Common myeloid progenitor, CD34-positive (primary cell): ENCODE measurements around the gene SPOCK3.

Source experiments
- CTCF ChIA-PET: fragments of 350-600 bp; sonication (Branson Sonifier 250); formaldehyde crosslinking; loops from one replicate; lab custom pipeline; 2021; ENCODE audit warnings: antibody characterized with exemption; lab: Charles Lee
- POLR2A ChIA-PET: fragments of 350-600 bp; sonication (Branson Sonifier 250); formaldehyde crosslinking; loops from one replicate; lab custom pipeline; 2021; ENCODE audit warnings: antibody characterized with exemption; lab: Charles Lee
- DNase-seq, 3 donors: peaks; one replicate each; pipeline versions ENCODE4 v3.0.0 to v3.0.0-alpha.2; 2013
- H3K27ac ChIP-seq, 2 experiments: 1 replicate in 1 of 2; 2 replicates in 1 of 2; pipeline ENCODE4 v1.7.0; 2013; ENCODE audit warnings: inconsistent platforms in 2 of 2, low read length in 2 of 2, mild to moderate bottlenecking in 2 of 2, low read depth in 1 of 2, moderate library complexity in 1 of 2; ENCODE audit not compliant: severe bottlenecking in 2 of 2, insufficient read depth in 1 of 2, poor library complexity in 1 of 2
- H3K27me3 ChIP-seq, 5 experiments: replicated peaks in 2 of 5; 1 replicate in 3 of 5; 2 replicates in 2 of 5; pipeline versions ENCODE4 v1.6.1 to v1.7.0; 2013; ENCODE audit warnings: low read length in 4 of 5, mild to moderate bottlenecking in 2 of 5, moderate library complexity in 2 of 5, inconsistent platforms in 1 of 5; ENCODE audit not compliant: insufficient read depth in 5 of 5, control insufficient read depth in 4 of 5
- H3K36me3 ChIP-seq, 4 experiments: 1 replicate in 2 of 4; 2 replicates in 2 of 4; pipeline versions ENCODE4 v1.6.1 to v1.7.0; 2013; ENCODE audit warnings: low read length in 3 of 4, control low read depth in 1 of 4, mild to moderate bottlenecking in 1 of 4; ENCODE audit not compliant: control insufficient read depth in 4 of 4, insufficient read depth in 4 of 4
- H3K4me1 ChIP-seq, 4 experiments: 1 replicate in 3 of 4; 2 replicates in 1 of 4; pipeline versions ENCODE4 v1.6.1 to v1.7.1; 2013; ENCODE audit warnings: low read length in 3 of 4, mild to moderate bottlenecking in 3 of 4, control low read depth in 1 of 4, inconsistent platforms in 1 of 4, moderate library complexity in 1 of 4; ENCODE audit not compliant: control insufficient read depth in 4 of 4, insufficient read depth in 4 of 4; ENCODE audit errors: control extremely low read depth in 1 of 4
- H3K4me3 ChIP-seq, 7 experiments: 1 replicate in 4 of 7; 2 replicates in 3 of 7; pipeline versions ENCODE4 v1.5.1 to v1.7.0; 2013; ENCODE audit warnings: mild to moderate bottlenecking in 7 of 7, low read length in 6 of 7, moderate library complexity in 6 of 7, inconsistent platforms in 2 of 7, low read depth in 2 of 7, control low read depth in 1 of 7; ENCODE audit not compliant: insufficient read depth in 4 of 7, control insufficient read depth in 1 of 7; ENCODE audit errors: extremely low read depth in 1 of 7
- H3K9me3 ChIP-seq, 5 experiments: 1 replicate in 4 of 5; 2 replicates in 1 of 5; pipeline versions ENCODE4 v1.6.1 to v1.7.1; 2013; ENCODE audit warnings: low read length in 4 of 5, mild to moderate bottlenecking in 2 of 5, inconsistent platforms in 1 of 5, low read depth in 1 of 5, moderate library complexity in 1 of 5; ENCODE audit not compliant: control insufficient read depth in 4 of 5, insufficient read depth in 2 of 5; ENCODE audit errors: control extremely low read depth in 1 of 5
- WGBS: methylation state at CpG from one replicate; pipeline ENCODE4 v1.1.5; 2013; ENCODE audit not compliant: insufficient coverage; 5-methylcytosine and 5-hydroxymethylcytosine counted together

SPOCK3 gene

GRCh38 chr4:166956484-166956883, 277.8 kb downstream of the SPOCK3 start:
- Histone ChIP-seq H3K9me3 (peaks cover 0 to 5% (median 0%) of the 10 kb centered on the region in 5 experiments), H3K27me3 (no peaks in the 10 kb centered on the region), H3K4me3 (no peak overlapping the region), H3K27ac (no peak overlapping the region), H3K36me3 (no peaks in the 10 kb centered on the region), H3K4me1 (no peaks in the 10 kb centered on the region)
- ChIA-PET CTCF (no interaction called here), POLR2A (no interaction called here)
- no peak for DNase-seq
- WGBS, result 64% methylated on average over 1 of the region's 2 CpGs

GRCh38 chr4:166941629-166942028, 292.7 kb downstream of the SPOCK3 start:
- H3K9me3 ChIP-seq, result no peaks in the 10 kb centered on the region
- ChIA-PET CTCF (no interaction called here), POLR2A (no interaction called here)
- H3K4me1 ChIP-seq, result no peaks in the 10 kb centered on the region
- no peak overlapping the region for H3K4me3 ChIP-seq
- no peaks in the 10 kb centered on the region for H3K27me3 ChIP-seq
- no peak overlapping the region for H3K27ac ChIP-seq
- DNase-seq, result no peak
- no peaks in the 10 kb centered on the region for H3K36me3 ChIP-seq
- WGBS, result 97% methylated on average over 6 of the region's 6 CpGs

- no CpG with 5 or more reads among the region's 1 CpG for WGBS
- no peak overlapping the region for H3K27ac ChIP-seq
- ChIA-PET POLR2A (no interaction called here), CTCF (no interaction called here)
- no peaks in the 10 kb centered on the region for H3K27me3 ChIP-seq
- no peaks in the 10 kb centered on the region for H3K4me1 ChIP-seq
- no peak for DNase-seq
- H3K4me3 ChIP-seq, result no peak overlapping the region
- peaks cover 0 to 1% (median 0%) of the 10 kb centered on the region in 5 experiments for H3K9me3 ChIP-seq
- H3K36me3 ChIP-seq, result no peaks in the 10 kb centered on the region
These were observed 303.8 kb downstream of the SPOCK3 start for GRCh38 chr4:166930464-166930863.

GRCh38 chr4:166924424-166924823, 309.9 kb downstream of the SPOCK3 start:
- H3K9me3 ChIP-seq, result no peaks in the 10 kb centered on the region
- DNase-seq, result no peak
- H3K4me3 ChIP-seq, result no peak overlapping the region
- 100% methylated on average over 1 of the region's 3 CpGs for whole genome bisulfite sequencing
- H3K4me1 ChIP-seq, result no peaks in the 10 kb centered on the region
- no peak overlapping the region for H3K27ac ChIP-seq
- ChIA-PET POLR2A (no interaction called here), CTCF (no interaction called here)
- no peaks in the 10 kb centered on the region for H3K36me3 ChIP-seq
- H3K27me3 ChIP-seq, result no peaks in the 10 kb centered on the region

GRCh38 chr4:166913926-166914325, 320.4 kb downstream of the SPOCK3 start:
- ChIA-PET CTCF (no interaction called here), POLR2A (no interaction called here)
- Histone ChIP-seq H3K4me1 (no peaks in the 10 kb centered on the region), H3K4me3 (no peak overlapping the region), H3K27ac (no peak overlapping the region), H3K36me3 (no peaks in the 10 kb centered on the region), H3K9me3 (no peaks in the 10 kb centered on the region), H3K27me3 (no peaks in the 10 kb centered on the region)
- DNase-seq, result no peak
- no CpG with 5 or more reads among the region's 4 CpGs for WGBS

GRCh38 chr4:166903408-166903807, 330.9 kb downstream of the SPOCK3 start:
- Histone ChIP-seq H3K4me3 (no peak overlapping the region), H3K27me3 (no peaks in the 10 kb centered on the region), H3K27ac (no peak overlapping the region), H3K36me3 (no peaks in the 10 kb centered on the region), H3K9me3 (no peaks in the 10 kb centered on the region), H3K4me1 (no peaks in the 10 kb centered on the region)
- no peak for DNase-seq
- POLR2A ChIA-PET, result no interaction called here
- CTCF ChIA-PET, result no interaction called here
- no CpG with 5 or more reads among the region's 5 CpGs for WGBS

- no peaks in the 10 kb centered on the region for H3K9me3 ChIP-seq
- no peaks in the 10 kb centered on the region for H3K27me3 ChIP-seq
- DNase-seq, result no peak
- H3K36me3 ChIP-seq, result no peaks in the 10 kb centered on the region
- no peak overlapping the region for H3K27ac ChIP-seq
- POLR2A ChIA-PET, result no interaction called here
- H3K4me3 ChIP-seq, result no peak overlapping the region
- no CpG with 5 or more reads among the region's 1 CpG for WGBS
- CTCF ChIA-PET, result no interaction called here
- H3K4me1 ChIP-seq, result no peaks in the 10 kb centered on the region
These were observed 331.4 kb downstream of the SPOCK3 start for GRCh38 chr4:166902941-166903340.
